IMR-90 (cell line): ENCODE measurements around the gene SP3.

Experiments
- CEBPB ChIP-seq: IDR thresholded peaks from 2 replicates; pipeline ENCODE4 v1.6.1; 2012; ENCODE audit warnings: low read depth, low read length, improper control_type of control experiment
- CHD1 ChIP-seq: IDR thresholded peaks from 2 replicates; pipeline ENCODE4 v1.6.1; 2012; ENCODE audit warnings: low read depth, low read length, improper control_type of control experiment
- MAFK ChIP-seq: IDR thresholded peaks from 2 replicates; pipeline ENCODE4 v1.6.1; 2012; ENCODE audit warnings: low read depth, low read length, improper control_type of control experiment
- MXI1 ChIP-seq: IDR thresholded peaks from 2 replicates; pipeline ENCODE4 v1.6.1; 2012; ENCODE audit warnings: low read depth, mild to moderate bottlenecking, low read length, moderate library complexity, borderline replicate concordance
- NFE2L2 ChIP-seq: fragments of 150-350 bp; IDR thresholded peaks from 2 replicates; pipeline ENCODE4 v1.6.1; 2016; ENCODE audit warnings: low read depth, mild to moderate bottlenecking, low read length
- POLR2A ChIP-seq: IDR thresholded peaks from 2 replicates; pipeline ENCODE4 v1.6.1; 2012; ENCODE audit warnings: mild to moderate bottlenecking, low read depth, low read length
- RAD21 ChIP-seq: IDR thresholded peaks from 2 replicates; pipeline ENCODE4 v1.6.1; 2012; ENCODE audit warnings: low read length, improper control_type of control experiment
- RCOR1 ChIP-seq: IDR thresholded peaks from 2 replicates; pipeline ENCODE4 v1.6.1; 2012; ENCODE audit warnings: mild to moderate bottlenecking, low read length, improper control_type of control experiment; ENCODE audit not compliant: insufficient replicate concordance
- RFX5 ChIP-seq: IDR thresholded peaks from 2 replicates; pipeline ENCODE4 v1.8.0; 2012; ENCODE audit warnings: low read depth, mild to moderate bottlenecking, low read length, moderate library complexity
- SMC3 ChIP-seq: fragments of 150-350 bp; IDR thresholded peaks from 2 replicates; pipeline ENCODE4 v1.6.1; 2016; ENCODE audit warnings: low read depth, mild to moderate bottlenecking, antibody characterized with exemption, low read length, moderate library complexity
- TF ChIP-seq, protein P1 (sequence below): conservative IDR thresholded peaks from 2 replicates; pipeline ENCODE4 v1.5.1; 2012; ENCODE audit warnings: mild to moderate bottlenecking, low read depth, low read length, improper control_type of control experiment
- TF ChIP-seq, protein P2 (sequence below): fragments of 150-350 bp; IDR thresholded peaks from 2 replicates; pipeline ENCODE4 v1.6.1; 2016; ENCODE audit warnings: low read depth, mild to moderate bottlenecking, low read length, moderate library complexity, borderline replicate concordance

DNA sequence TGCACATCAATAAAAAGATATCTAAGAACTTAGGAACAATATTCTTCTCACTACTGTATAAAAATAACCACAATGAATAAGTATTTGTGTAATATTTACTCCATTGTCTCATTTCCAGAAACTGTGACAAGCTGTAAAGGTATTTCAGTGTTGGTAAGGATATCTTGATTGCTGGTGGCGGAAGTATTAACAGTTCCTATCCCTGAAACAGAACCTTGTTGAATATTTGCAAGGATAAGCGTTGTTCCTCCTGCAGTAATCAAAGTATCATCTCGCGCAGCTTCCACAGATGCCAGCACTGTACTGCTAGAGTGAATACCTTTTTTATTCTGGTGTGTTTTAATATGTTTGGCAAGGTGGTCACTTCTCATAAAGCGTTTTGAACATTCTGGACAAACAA is 55.3 kb downstream of the SP3 start:
- TF ChIP-seq POLR2A (no peak), RAD21 (no peak), CEBPB (no peak), RCOR1 (no peak), CHD1 (no peak), SMC3 (no peak), RFX5 (no peak), NFE2L2 (no peak), MXI1 (no peak), MAFK (no peak)
- TF ChIP-seq, protein P1, sequence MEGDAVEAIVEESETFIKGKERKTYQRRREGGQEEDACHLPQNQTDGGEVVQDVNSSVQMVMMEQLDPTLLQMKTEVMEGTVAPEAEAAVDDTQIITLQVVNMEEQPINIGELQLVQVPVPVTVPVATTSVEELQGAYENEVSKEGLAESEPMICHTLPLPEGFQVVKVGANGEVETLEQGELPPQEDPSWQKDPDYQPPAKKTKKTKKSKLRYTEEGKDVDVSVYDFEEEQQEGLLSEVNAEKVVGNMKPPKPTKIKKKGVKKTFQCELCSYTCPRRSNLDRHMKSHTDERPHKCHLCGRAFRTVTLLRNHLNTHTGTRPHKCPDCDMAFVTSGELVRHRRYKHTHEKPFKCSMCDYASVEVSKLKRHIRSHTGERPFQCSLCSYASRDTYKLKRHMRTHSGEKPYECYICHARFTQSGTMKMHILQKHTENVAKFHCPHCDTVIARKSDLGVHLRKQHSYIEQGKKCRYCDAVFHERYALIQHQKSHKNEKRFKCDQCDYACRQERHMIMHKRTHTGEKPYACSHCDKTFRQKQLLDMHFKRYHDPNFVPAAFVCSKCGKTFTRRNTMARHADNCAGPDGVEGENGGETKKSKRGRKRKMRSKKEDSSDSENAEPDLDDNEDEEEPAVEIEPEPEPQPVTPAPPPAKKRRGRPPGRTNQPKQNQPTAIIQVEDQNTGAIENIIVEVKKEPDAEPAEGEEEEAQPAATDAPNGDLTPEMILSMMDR: no peak
- TF ChIP-seq, protein P2, sequence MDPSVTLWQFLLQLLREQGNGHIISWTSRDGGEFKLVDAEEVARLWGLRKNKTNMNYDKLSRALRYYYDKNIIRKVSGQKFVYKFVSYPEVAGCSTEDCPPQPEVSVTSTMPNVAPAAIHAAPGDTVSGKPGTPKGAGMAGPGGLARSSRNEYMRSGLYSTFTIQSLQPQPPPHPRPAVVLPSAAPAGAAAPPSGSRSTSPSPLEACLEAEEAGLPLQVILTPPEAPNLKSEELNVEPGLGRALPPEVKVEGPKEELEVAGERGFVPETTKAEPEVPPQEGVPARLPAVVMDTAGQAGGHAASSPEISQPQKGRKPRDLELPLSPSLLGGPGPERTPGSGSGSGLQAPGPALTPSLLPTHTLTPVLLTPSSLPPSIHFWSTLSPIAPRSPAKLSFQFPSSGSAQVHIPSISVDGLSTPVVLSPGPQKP: no peak
